Activated effector memory CD4-positive, alpha-beta T cell treated with Interleukin-2 at 50 U/mL for 16 hours (primary cell): ENCODE measurements around the gene ABL1.
"Not testable (repeated sequence)": the region's sequence is repeated elsewhere in the genome, so short reads cannot be mapped to it uniquely, and the experiment has no call there.

Experiments
- DNase-seq: peaks from one replicate; pipeline ENCODE4 v3.0.0-alpha.2; 2020

ABL1 gene

GRCh38 chr9:130834371-130835336 lies at the start of gene ABL1:
ABL1 (plus strand) TSS chr9:130835254; CDS start chr9:130835447, 193 bp downstream.
- peak; percentile 36 for DNase-seq

GRCh38 chr9:130785940-130786508 lies 49.0 kb upstream of the ABL1 start:
- no peak for DNase-seq

- DNase-seq, result no peak
These were observed 48.5 kb upstream of the ABL1 start for GRCh38 chr9:130786526-130786925.

- DNase-seq, result no peak
These were observed 45.0 kb upstream of the ABL1 start for GRCh38 chr9:130789747-130790672.

- no peak for DNase-seq
These were observed 43.7 kb upstream of the ABL1 start for GRCh38 chr9:130791303-130791894.

- no peak for DNase-seq
These were observed 41.5 kb upstream of the ABL1 start for GRCh38 chr9:130793589-130793988.

- not testable (repeated sequence) for DNase-seq
These were observed 41.0 kb upstream of the ABL1 start for GRCh38 chr9:130794021-130794420.

- not testable (repeated sequence) for DNase-seq
These were observed 40.6 kb upstream of the ABL1 start for GRCh38 chr9:130794423-130794822.

- no peak for DNase-seq
These were observed 40.0 kb upstream of the ABL1 start for GRCh38 chr9:130794923-130795495.

- not testable (repeated sequence) for DNase-seq
These were observed 31.9 kb upstream of the ABL1 start for GRCh38 chr9:130803116-130803515.

- DNase-seq, result no peak
These were observed 29.3 kb upstream of the ABL1 start for GRCh38 chr9:130805510-130806326.

- DNase-seq, result no peak
These were observed 28.7 kb upstream of the ABL1 start for GRCh38 chr9:130806327-130806716.

- no peak for DNase-seq
These were observed 24.4 kb upstream of the ABL1 start for GRCh38 chr9:130810609-130811136.

GRCh38 chr9:130815242-130815808 lies 19.7 kb upstream of the ABL1 start:
- DNase-seq, result no peak

- DNase-seq, result no peak
These were observed 17.1 kb upstream of the ABL1 start for GRCh38 chr9:130817914-130818313.

GRCh38 chr9:130820135-130820738 lies 14.8 kb upstream of the ABL1 start:
- DNase-seq, result no peak

- DNase-seq, result no peak
These were observed 11.6 kb upstream of the ABL1 start for GRCh38 chr9:130823435-130823834.

- no peak for DNase-seq
These were observed 11.0 kb upstream of the ABL1 start for GRCh38 chr9:130824079-130824478.

GRCh38 chr9:130824643-130825350 lies 10.3 kb upstream of the ABL1 start:
- no peak for DNase-seq

GRCh38 chr9:130825351-130825651 lies 9.8 kb upstream of the ABL1 start:
- DNase-seq, result no peak
